ENCODE results near the gene PCYT2.

The PCYT2 gene

GRCh38 chr17:81942167-81942553 lies 31.0 kb upstream of the PCYT2 start:
- DNase-seq (ENCODE audit: low read depth): no peak

DNA sequence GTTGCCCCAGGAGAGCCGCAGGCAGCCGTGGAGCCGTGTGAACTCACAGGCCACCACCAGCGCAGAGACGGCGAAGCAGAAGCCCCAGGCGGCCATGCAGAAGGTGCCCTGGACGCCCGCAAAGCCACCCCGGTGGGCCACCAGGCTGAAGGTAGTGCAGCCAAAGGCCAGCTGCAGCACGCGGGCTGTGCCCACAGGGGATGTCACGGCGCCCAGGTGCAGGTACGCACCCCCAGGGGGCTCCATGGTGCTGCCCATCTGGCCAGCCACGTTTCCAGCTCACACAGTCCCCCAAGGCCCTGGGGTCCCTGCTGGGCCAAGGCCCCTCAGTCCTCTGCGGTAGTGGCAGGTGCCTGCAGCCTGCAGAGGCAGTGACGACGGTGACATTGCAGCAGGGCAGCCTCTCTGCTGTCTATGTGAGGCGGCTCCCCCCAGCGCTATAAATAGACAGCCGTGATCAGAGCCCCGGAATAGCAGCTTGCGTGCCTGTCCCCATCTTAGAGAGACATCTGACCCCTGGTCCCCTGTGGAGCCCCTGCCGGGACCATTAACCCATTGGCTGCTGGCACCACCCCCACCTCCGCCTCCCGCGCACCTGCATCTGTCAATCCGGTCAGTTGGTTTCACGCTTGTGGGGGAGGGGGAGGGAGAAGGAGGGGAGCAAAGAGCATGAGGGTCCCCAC lies 30.4 kb upstream of the PCYT2 start:
- no peak for DNase-seq (ENCODE audit: low read depth)

DNA sequence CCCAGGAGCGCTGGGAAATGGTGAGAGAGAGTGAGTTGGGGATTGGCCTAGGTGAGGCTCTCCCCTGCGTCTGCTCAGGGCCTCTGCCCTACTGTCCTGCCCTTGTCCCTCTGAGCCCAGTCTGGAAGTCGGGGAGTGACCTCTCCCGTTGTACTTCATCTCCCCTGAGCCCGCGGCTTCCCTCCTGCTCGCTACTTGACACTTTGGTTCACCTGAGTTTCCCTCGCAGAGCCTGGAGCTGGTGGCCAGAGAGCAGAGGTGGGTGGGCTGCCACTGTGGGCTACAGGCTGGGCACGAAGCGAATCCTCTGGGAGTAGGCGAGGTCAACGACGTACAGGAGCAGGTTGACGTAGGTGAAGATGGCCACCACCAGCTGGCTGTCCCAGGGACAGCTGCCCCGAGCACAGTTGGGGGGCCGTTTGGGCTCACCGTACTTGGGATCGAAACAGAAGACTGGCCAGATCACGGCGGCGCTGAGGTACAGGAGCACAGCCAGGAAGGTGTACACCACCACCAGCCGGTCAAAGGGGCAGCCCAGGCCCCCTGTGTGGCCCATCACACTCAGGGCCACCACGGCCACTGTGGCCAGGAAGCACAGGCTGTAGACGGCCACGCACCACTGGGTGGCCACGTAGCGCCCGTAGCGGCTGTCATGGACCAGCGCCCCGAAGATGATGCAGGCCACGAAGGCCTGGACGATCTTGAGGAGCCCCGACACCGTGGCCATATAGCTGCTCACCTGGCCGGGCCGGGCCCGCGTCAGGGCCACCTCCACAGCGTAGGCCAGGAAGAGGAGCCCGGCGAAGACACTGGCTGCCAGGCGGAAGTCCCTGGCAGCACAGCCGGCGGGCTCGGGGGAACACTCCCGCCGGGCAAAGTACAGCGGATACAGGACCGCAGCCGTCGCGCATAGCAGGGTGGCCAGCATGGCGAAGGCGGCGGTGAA lies 29.6 kb upstream of the PCYT2 start:
- DNase-seq (ENCODE audit: low read depth): no peak

GRCh38 chr17:81939881-81940385 lies 28.7 kb upstream of the PCYT2 start:
- DNase-seq (ENCODE audit: low read depth): no peak

GRCh38 chr17:81939218-81939617 lies 28.0 kb upstream of the PCYT2 start:
- no peak for DNase-seq (ENCODE audit: low read depth)

DNA sequence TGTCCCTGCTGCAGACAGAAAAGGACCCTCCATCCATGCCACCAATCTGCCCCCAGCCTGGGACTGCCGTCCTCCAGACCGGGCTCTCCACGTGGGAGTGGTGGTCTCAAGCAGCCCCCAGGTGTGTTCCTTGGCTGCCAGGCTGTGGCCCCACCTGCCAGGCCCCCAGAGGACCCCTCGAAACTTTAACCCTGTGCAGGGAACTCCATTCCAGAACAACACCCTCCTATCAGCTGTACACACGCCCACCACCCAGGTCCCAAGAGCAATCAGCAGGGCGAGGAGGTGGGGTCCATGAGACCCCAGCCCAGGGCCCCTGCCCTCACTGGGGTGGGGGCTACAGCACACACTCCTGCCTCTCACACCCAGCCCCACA lies 24.5 kb upstream of the PCYT2 start:
- DNase-seq (ENCODE audit: low read depth): no peak

GRCh38 chr17:81934850-81935708 lies 23.9 kb upstream of the PCYT2 start:
- DNase-seq (ENCODE audit: low read depth): no peak

GRCh38 chr17:81934098-81934757 lies 23.0 kb upstream of the PCYT2 start:
- no peak for DNase-seq (ENCODE audit: low read depth)

- DNase-seq (ENCODE audit: low read depth): no peak
These were observed 22.0 kb upstream of the PCYT2 start for GRCh38 chr17:81933178-81933699.

- DNase-seq (ENCODE audit: low read depth): no peak
These were observed 21.3 kb upstream of the PCYT2 start for GRCh38 chr17:81932333-81932983.

GRCh38 chr17:81931557-81932332 lies 20.5 kb upstream of the PCYT2 start:
- DNase-seq (ENCODE audit: low read depth): no peak

GRCh38 chr17:81931189-81931556 lies 20.0 kb upstream of the PCYT2 start:
- DNase-seq (ENCODE audit: low read depth): no peak

- no peak for DNase-seq (ENCODE audit: low read depth)
These were observed 19.2 kb upstream of the PCYT2 start for GRCh38 chr17:81930142-81931125.

GRCh38 chr17:81929253-81930141 lies 18.3 kb upstream of the PCYT2 start:
- DNase-seq (ENCODE audit: low read depth): no peak

DNA sequence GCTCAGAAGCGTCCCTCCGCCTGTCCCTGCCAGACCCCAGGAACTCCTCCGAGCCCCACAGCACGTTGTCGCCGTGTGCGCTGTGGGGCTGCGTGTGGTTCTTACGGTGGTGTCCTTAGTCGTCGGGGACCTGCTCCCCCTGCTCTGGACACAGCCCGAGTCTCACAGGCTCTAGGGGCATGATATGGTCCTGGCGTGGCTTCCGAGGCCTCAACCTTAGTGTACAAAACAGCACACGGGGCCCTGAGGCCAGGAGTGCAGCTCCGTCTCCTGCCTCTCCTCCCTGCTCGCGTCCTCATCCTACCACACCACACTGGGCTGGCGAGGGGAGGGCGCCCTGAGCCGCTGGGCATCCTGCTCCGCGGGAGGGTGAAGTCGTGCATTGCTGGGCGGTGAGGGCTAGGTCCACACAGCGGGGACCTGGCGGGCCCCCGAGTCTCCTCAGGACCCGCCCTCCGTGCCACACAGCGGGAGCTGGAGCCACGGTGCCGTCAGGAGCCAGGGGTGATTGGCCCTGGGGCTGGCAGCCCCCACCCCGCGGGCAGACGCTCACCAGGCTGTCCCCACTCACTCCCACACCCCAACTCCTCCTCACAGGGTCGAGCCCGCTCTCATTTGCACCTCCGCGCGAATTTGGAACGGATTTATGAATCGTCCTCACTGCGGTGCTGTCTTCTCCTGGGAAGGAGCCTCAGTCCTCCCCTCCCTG lies 17.5 kb upstream of the PCYT2 start:
- DNase-seq (ENCODE audit: low read depth): peak; percentile 29

DNA sequence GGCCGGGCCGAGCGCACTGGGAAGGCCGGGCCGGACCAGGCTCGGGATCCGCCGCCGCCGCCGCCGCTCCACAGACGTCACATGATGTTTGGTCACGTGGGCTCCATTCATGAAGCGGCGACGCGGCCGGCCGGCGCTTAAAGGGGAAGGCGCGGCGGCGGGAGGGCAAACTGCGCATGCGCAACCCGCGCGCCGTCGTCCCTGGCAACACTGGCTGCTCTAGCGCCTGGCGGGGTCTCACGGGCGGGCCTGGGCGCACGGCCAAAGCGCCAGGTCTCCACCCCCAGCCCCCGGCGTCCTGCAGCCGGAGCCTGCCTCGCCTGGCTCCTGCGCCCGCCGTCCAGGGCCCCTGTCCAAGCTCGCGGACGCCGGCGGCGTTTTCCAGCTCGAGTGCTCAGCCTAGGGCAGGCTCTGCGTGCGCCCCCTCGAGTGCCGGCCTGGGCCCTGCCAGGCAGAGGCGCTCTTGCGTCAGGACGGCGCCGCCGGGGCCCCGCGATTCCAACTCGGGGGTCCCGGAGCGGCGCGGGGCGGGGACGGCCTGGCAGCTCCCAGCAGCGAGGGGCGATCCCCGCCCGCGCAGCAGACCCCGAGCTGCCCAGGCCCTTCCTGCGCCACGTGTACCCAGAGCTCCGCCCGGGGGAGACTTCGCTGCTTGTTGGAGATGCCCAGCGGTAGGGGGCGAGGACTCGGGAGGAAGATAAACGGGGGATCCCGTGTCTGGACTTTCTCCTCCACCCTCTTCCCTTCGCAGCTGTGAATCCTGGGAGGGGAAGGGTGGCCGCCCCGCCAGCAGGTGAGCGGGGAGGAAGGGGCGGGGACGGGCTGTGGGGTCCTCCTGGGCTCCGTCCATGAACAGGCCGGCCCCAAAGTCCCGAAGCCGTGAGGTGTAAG lies 16.7 kb upstream of the PCYT2 start, which contains the start of gene MAFG:
TSS of gene MAFG (minus strand) at position 83 of the 891 bp plus-strand sequence. CDS start 4,550 bp downstream, outside the sequence.
- peak; percentile 97 for DNase-seq (ENCODE audit: low read depth)
